Activated CD4-positive, alpha-beta T cell treated with anti-CD3 and anti-CD28 coated beads, Interleukin-2, Interleukin-6, amounts not matched to agents 100 ng/mL and 50 ng/mL, durations not matched to agents 16 hours and 8 hours (primary cell): ENCODE results near the gene TP53TG3C.
"Not testable (repeated sequence)": the region's sequence is repeated elsewhere in the genome, so short reads cannot be mapped to it uniquely, and the experiment has no call there.

Source experiments
- DNase-seq: peaks from one replicate; pipeline ENCODE4 v3.0.0-alpha.2; 2020

TP53TG3C gene, protein sequence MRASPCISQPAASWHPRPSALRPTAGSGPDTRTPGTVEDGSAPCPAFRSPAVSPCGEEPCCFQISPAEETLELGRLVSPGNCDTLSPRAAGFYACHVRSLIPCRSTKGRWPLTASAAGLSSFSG

DNA sequence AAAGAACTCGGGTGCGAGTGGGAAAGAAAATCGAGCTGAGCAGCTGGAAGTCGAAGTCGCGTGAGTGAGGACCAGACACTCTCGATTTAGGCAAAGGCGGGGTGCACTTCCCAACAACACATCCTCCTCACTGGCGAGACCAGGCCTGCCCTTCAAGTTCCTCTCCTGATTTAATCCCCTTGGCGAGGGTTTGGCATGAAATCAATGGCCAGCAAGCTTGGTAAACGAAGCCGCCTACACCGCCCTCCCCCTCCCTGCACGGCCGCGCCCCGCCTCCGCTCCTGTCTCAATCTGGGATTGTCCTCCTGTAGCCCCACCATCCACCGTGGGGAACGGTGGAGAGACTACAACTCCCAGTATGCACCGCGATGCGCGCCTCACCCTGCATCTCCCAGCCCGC is at the start of gene TP53TG3C:
TP53TG3C (plus strand) TSS at position 301 of the 400 bp plus-strand sequence; CDS start at position 369, 68 bp downstream.
- not testable (repeated sequence) for DNase-seq
